ENCODE results near the gene SIL1. TPM values are rescaled to one million over a fixed set of nuclear protein-coding genes. Genes with fewer than 3 reads are reported as not detected.

SIL1 gene
- total RNA-seq, 1 experiment from 2014 or later: 10.7 TPM

DNA sequence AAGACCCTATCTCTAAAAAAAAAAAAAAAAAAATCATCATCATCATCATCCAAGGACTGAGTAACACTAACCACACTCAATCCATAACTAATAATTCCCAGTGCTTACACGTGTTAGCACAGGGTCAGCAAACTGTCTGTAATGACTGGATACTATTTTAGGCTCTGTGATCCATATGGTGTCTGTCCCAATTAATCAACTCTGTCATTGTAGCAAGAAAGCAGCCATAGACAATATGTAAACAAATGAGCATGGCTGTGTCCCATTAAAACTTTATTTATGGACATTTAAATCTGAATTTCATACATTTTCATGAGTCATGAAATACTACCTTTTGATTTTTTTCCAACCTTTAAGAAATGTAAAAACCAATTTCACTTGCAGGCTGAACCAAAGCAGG, 148.4 kb downstream of the SIL1 start (continued):
- TF ChIP-seq, protein P1, sequence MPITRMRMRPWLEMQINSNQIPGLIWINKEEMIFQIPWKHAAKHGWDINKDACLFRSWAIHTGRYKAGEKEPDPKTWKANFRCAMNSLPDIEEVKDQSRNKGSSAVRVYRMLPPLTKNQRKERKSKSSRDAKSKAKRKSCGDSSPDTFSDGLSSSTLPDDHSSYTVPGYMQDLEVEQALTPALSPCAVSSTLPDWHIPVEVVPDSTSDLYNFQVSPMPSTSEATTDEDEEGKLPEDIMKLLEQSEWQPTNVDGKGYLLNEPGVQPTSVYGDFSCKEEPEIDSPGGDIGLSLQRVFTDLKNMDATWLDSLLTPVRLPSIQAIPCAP (CRISPR knock-in tag; IDR thresholded peaks at IDR 0.05): no peak
- TF ChIP-seq IRF2 (CRISPR knock-in tag; IDR thresholded peaks at IDR 0.05; ENCODE audit: borderline replicate concordance, low read depth) (no peak), FOXK1 (CRISPR knock-in tag; IDR thresholded peaks at IDR 0.05) (no peak), PRRX2 (CRISPR knock-in tag; IDR thresholded peaks at IDR 0.05) (no peak), CREM (CRISPR knock-in tag; IDR thresholded peaks at IDR 0.05) (no peak)
- TF ChIP-seq, protein P2, sequence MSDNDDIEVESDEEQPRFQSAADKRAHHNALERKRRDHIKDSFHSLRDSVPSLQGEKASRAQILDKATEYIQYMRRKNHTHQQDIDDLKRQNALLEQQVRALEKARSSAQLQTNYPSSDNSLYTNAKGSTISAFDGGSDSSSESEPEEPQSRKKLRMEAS (CRISPR knock-in tag; IDR thresholded peaks at IDR 0.05): no peak
- TF ChIP-seq, protein P3, sequence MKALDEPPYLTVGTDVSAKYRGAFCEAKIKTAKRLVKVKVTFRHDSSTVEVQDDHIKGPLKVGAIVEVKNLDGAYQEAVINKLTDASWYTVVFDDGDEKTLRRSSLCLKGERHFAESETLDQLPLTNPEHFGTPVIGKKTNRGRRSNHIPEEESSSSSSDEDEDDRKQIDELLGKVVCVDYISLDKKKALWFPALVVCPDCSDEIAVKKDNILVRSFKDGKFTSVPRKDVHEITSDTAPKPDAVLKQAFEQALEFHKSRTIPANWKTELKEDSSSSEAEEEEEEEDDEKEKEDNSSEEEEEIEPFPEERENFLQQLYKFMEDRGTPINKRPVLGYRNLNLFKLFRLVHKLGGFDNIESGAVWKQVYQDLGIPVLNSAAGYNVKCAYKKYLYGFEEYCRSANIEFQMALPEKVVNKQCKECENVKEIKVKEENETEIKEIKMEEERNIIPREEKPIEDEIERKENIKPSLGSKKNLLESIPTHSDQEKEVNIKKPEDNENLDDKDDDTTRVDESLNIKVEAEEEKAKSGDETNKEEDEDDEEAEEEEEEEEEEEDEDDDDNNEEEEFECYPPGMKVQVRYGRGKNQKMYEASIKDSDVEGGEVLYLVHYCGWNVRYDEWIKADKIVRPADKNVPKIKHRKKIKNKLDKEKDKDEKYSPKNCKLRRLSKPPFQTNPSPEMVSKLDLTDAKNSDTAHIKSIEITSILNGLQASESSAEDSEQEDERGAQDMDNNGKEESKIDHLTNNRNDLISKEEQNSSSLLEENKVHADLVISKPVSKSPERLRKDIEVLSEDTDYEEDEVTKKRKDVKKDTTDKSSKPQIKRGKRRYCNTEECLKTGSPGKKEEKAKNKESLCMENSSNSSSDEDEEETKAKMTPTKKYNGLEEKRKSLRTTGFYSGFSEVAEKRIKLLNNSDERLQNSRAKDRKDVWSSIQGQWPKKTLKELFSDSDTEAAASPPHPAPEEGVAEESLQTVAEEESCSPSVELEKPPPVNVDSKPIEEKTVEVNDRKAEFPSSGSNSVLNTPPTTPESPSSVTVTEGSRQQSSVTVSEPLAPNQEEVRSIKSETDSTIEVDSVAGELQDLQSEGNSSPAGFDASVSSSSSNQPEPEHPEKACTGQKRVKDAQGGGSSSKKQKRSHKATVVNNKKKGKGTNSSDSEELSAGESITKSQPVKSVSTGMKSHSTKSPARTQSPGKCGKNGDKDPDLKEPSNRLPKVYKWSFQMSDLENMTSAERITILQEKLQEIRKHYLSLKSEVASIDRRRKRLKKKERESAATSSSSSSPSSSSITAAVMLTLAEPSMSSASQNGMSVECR (CRISPR knock-in tag; IDR thresholded peaks at IDR 0.05; ENCODE audit: borderline replicate concordance): no peak

DNA sequence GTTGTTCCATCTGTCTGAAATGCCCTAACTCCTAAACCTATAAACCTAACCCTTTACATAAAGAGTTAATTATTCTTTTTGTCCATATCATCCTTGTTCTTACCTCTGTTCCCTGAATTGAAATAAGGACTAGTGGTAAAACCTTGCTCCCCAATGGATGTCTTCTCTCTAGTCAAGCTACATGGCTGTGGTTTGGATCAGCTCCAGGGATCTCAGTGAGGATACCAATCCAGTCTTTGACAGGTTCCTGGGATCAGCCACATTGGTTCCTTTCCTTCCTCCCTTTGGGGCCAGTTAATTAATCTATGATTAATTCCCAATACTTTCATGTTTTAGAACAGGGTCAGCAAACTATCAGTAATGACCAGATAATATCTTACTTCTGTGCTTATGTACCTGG, 151.6 kb downstream of the SIL1 start:
- Mint-ChIP-seq H3K4me3 (no peak overlapping the region), H3K9me3 (no peaks in the 10 kb centered on the region), H3K4me1 (peaks cover 14% of the 10 kb centered on the region), H3K27ac (no peak overlapping the region), H3K27me3 (ENCODE audit: low read depth) (no peaks in the 10 kb centered on the region), H3K36me3 (no peaks in the 10 kb centered on the region)
- ChIA-PET CTCF (no interaction called here), POLR2A (no interaction called here)
- no peak for DNase-seq (ENCODE audit: low spot score)
- no peak for ATAC-seq
- TF ChIP-seq, protein P4, sequence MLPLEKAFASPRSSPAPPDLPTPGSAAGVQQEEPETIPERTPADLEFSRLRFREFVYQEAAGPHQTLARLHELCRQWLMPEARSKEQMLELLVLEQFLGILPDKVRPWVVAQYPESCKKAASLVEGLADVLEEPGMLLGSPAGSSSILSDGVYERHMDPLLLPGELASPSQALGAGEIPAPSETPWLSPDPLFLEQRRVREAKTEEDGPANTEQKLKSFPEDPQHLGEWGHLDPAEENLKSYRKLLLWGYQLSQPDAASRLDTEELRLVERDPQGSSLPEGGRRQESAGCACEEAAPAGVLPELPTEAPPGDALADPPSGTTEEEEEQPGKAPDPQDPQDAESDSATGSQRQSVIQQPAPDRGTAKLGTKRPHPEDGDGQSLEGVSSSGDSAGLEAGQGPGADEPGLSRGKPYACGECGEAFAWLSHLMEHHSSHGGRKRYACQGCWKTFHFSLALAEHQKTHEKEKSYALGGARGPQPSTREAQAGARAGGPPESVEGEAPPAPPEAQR (CRISPR knock-in tag; IDR thresholded peaks at IDR 0.05): no peak
- TF ChIP-seq, protein P5, sequence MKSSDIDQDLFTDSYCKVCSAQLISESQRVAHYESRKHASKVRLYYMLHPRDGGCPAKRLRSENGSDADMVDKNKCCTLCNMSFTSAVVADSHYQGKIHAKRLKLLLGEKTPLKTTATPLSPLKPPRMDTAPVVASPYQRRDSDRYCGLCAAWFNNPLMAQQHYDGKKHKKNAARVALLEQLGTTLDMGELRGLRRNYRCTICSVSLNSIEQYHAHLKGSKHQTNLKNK (CRISPR knock-in tag; IDR thresholded peaks at IDR 0.05): no peak
- no peak for TF ChIP-seq IRF2 (CRISPR knock-in tag; IDR thresholded peaks at IDR 0.05; ENCODE audit: borderline replicate concordance, low read depth)

DNA sequence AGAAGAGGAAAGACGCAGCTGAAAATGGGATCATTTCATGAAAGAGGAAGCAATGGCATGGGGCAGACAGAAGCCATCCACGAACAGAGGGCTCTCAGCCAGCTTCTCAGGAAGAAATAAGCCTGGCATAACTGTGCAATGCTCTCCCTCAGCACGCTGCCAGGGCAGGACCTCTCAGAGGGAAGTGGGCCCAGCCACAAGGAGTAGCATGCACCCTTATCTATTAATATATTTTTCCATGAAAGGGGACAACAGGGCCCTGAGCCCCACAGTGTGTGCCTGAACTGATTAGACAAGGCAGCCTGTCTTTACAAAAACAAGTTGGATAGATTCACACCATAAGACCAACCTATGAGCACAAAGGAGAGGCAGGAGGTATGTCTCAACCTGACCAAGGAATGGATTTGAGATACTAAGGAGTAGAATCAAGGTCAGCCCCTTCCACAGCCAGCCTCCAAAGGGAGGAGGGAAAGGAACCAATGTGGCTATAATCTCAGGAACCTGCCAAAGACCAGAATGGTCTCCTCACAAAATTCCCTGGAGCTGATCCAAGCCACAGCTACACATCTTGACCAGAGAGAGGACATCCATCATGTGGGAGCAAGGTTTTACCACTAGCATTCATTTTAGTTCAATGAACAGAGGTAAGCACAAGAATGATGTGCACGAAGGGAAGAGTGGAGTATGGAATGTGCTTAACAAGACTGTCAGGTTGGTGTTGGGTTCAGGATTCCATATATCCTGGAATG, 154.8 kb downstream of the SIL1 start:
- no peak overlapping the region for H3K4me3 Mint-ChIP-seq
- DNase-seq (ENCODE audit: low spot score) (no peak), ATAC-seq (no peak)
- H3K4me1 Mint-ChIP-seq: no peaks in the 10 kb centered on the region
- no peak overlapping the region for H3K27ac Mint-ChIP-seq
- H3K27me3 Mint-ChIP-seq (ENCODE audit: low read depth): no peaks in the 10 kb centered on the region
- ChIA-PET CTCF (no interaction called here), POLR2A (no interaction called here)
- TF ChIP-seq CBFB (CRISPR knock-in tag; IDR thresholded peaks at IDR 0.05; ENCODE audit: low read depth): no peak
- TF ChIP-seq, protein P6, sequence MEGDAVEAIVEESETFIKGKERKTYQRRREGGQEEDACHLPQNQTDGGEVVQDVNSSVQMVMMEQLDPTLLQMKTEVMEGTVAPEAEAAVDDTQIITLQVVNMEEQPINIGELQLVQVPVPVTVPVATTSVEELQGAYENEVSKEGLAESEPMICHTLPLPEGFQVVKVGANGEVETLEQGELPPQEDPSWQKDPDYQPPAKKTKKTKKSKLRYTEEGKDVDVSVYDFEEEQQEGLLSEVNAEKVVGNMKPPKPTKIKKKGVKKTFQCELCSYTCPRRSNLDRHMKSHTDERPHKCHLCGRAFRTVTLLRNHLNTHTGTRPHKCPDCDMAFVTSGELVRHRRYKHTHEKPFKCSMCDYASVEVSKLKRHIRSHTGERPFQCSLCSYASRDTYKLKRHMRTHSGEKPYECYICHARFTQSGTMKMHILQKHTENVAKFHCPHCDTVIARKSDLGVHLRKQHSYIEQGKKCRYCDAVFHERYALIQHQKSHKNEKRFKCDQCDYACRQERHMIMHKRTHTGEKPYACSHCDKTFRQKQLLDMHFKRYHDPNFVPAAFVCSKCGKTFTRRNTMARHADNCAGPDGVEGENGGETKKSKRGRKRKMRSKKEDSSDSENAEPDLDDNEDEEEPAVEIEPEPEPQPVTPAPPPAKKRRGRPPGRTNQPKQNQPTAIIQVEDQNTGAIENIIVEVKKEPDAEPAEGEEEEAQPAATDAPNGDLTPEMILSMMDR (IDR thresholded peaks at IDR 0.05): no peak
- TF ChIP-seq, protein P7, sequence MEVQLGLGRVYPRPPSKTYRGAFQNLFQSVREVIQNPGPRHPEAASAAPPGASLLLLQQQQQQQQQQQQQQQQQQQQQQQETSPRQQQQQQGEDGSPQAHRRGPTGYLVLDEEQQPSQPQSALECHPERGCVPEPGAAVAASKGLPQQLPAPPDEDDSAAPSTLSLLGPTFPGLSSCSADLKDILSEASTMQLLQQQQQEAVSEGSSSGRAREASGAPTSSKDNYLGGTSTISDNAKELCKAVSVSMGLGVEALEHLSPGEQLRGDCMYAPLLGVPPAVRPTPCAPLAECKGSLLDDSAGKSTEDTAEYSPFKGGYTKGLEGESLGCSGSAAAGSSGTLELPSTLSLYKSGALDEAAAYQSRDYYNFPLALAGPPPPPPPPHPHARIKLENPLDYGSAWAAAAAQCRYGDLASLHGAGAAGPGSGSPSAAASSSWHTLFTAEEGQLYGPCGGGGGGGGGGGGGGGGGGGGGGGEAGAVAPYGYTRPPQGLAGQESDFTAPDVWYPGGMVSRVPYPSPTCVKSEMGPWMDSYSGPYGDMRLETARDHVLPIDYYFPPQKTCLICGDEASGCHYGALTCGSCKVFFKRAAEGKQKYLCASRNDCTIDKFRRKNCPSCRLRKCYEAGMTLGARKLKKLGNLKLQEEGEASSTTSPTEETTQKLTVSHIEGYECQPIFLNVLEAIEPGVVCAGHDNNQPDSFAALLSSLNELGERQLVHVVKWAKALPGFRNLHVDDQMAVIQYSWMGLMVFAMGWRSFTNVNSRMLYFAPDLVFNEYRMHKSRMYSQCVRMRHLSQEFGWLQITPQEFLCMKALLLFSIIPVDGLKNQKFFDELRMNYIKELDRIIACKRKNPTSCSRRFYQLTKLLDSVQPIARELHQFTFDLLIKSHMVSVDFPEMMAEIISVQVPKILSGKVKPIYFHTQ (CRISPR knock-in tag; IDR thresholded peaks at IDR 0.05): no peak
- TF ChIP-seq NR2C2 (CRISPR knock-in tag; IDR thresholded peaks at IDR 0.05): no peak
- TF ChIP-seq NFYB (CRISPR knock-in tag; conservative IDR thresholded peaks at IDR 0.05; ENCODE audit: low read depth): no peak
- no peaks in the 10 kb centered on the region for H3K9me3 Mint-ChIP-seq
- no peaks in the 10 kb centered on the region for H3K36me3 Mint-ChIP-seq

Measured in WTC11 (cell line).